Esophagus muscularis mucosa (tissue), 4 donors: ENCODE data around the gene TMEM158.

Source experiments
- CTCF ChIP-seq, 3 experiments: fragments of 200-600 bp in 2 of 3; fragments of 450-650 bp in 1 of 3; sonication (generic) in 2 of 3; IDR thresholded peaks; one replicate each; pipeline ENCODE4 v1.5.1; 2017 to 2019; ENCODE audit warnings: antibody characterized with exemption in 3 of 3, mild to moderate bottlenecking in 2 of 3, moderate library complexity in 1 of 3
- EP300 ChIP-seq: sonication (generic); formaldehyde crosslinking; IDR thresholded peaks from one replicate; pipeline ENCODE4 v1.6.1; 2017; ENCODE audit warnings: antibody characterized with exemption
- POLR2A ChIP-seq: fragments of 450-650 bp; IDR thresholded peaks from one replicate; pipeline ENCODE4 v1.6.1; 2017; ENCODE audit warnings: antibody characterized with exemption, moderate library complexity, mild to moderate bottlenecking, low read depth
- POLR2AphosphoS5 ChIP-seq, 2 donors: sonication (generic); formaldehyde crosslinking; IDR thresholded peaks; one replicate each; pipeline ENCODE4 v1.6.1; 2017; ENCODE audit warnings: antibody characterized with exemption in 2 of 2

GRCh38 chr3:45275006-45275704 is 49.1 kb upstream of the TMEM158 start:
- TF ChIP-seq POLR2AphosphoS5 (IDR thresholded peaks at IDR 0.05) (no peak), CTCF (IDR thresholded peaks at IDR 0.05) (no peak), EP300 (no peak), POLR2A (no peak)
